NCI-H187 treated with DMSO at 0.1 percent for 48 hours (cell line): ENCODE results near the gene ERVW-1.
"Not testable (repeated sequence)": the region's sequence is repeated elsewhere in the genome, so short reads cannot be mapped to it uniquely, and the experiment has no call there.

Experiments
- DNase-seq: peaks from one replicate; lab custom pipeline; 2025; lab: John Stamatoyannopoulos, UW

ERVW-1 gene, protein sequence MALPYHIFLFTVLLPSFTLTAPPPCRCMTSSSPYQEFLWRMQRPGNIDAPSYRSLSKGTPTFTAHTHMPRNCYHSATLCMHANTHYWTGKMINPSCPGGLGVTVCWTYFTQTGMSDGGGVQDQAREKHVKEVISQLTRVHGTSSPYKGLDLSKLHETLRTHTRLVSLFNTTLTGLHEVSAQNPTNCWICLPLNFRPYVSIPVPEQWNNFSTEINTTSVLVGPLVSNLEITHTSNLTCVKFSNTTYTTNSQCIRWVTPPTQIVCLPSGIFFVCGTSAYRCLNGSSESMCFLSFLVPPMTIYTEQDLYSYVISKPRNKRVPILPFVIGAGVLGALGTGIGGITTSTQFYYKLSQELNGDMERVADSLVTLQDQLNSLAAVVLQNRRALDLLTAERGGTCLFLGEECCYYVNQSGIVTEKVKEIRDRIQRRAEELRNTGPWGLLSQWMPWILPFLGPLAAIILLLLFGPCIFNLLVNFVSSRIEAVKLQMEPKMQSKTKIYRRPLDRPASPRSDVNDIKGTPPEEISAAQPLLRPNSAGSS

DNA sequence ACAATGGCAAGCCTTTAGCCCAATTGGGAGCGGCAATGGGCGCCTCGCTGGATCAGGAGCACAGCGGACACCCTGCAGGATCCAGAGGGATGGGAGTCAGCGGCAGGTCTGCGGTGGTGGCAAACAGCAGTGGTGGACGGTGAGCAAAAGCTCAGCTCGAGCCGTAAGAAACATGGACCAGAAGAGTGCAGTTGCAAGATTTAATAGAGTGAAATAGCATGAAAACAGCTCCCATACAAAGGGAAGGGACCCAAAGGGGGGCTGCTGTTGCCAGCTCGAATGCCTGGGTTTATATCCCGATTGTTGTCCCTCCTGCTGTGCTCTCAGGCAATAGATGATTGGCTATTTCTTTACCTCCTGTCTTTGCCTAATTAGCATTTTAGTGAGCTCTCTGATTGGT is at the start of gene ERVW-1:
Gene ERVW-1, minus strand, starts transcription at position 266 of the 400 bp plus-strand sequence. CDS start 7,565 bp downstream, outside the sequence.
- DNase-seq: not testable (repeated sequence)

DNA sequence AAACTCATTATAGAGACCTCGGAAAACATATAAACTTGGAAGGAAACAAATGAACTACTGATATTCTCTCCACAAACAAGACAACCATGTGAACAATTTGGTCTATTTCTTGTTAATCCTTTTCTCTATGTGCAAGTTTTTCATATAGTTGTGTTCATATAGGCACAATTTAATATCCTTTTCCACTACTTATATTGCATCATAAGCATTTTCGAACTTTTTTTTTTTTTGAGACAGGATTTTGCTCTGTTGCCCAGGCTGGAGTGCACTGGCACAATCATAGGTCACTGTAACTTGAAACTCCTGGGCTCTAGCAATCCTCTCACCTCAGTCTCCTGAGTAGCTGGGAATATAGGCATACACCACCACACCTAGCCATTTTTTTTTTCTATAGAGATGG is 45.4 kb upstream of the ERVW-1 start:
- no peak for DNase-seq

DNA sequence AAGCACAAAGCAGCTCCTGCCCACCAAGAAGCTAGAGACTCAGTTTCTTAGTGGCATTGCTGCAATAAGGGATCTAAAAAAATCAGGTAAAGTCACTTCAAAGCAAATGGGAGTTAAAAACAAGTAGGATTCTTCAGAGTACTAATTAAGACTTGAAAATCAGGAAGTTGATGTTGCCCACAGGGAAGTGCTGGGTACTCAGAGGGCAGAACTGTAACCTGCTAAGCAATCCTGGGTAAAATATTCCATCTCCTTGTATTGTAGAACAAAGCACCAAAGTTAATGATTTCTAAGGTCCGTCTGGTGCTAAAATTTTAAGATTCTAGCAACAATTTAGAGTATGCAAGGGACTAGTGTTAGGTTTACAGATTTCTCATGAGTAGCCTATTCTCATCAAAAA is 42.3 kb upstream of the ERVW-1 start:
- no peak for DNase-seq

- no peak for DNase-seq
Observed at GRCh38 chr7:92517631-92518030, 39.9 kb upstream of the ERVW-1 start.

- DNase-seq: no peak
Observed at GRCh38 chr7:92513167-92513902, 35.6 kb upstream of the ERVW-1 start.

GRCh38 chr7:92508946-92509345 is 31.2 kb upstream of the ERVW-1 start:
- no peak for DNase-seq

GRCh38 chr7:92506363-92506762 is 28.6 kb upstream of the ERVW-1 start:
- DNase-seq: no peak

- no peak for DNase-seq
Observed at GRCh38 chr7:92504563-92504962, 26.8 kb upstream of the ERVW-1 start.

DNA sequence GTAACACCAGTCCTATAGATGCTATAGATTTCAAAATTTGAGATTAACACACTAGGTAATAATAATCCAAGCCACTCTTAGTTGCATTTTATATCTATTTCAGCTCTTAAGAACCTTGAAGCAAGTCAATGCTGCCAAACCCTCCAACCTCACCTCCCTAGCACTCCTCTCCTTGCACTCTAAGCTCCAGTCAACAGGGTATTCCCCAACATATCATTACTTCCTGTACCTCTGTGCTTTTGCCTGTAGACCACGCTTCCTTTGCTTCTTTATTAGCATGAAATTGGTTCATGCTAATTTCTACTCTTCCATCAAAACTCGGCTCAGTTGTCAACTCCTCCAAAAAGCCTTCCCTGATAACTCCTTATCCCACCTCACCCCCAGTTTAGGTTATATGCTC is 26.0 kb upstream of the ERVW-1 start:
- DNase-seq: no peak

DNA sequence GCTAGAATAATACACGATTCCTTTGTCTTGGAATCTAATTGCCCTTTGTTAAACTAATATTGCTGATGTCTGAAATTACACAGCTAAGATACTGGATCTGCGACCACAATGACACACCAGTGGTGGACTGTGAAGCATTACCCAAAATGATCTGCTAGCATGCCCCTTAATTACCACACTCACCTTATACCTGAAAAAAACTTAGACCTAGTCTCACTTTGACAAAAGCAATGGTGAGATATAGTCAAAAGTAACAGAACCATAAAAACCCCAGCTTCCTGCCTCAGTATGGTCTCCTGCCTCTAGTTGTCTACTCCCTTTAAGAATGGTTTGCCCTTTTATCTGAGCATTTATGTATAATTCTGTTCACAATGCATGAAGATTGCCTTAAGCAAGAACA is 20.8 kb upstream of the ERVW-1 start:
- no peak for DNase-seq

DNA sequence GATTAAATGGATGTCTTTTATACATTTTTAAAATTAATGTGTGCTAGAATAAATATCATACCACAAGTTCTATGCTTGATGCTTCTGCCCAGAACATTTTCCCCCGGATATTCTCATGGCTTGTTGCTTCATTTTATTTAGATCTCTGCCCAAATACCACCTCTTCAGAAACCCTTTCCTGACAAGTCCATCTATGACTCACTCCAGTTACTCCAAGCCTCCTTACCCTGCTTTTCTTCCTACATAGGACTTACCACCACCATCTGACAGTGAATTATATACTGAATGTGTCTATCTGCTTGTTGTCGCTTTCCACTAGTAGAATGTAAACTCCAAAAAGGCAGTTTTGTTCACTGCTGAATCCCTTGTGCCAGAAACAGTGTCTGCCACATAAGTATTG is 19.1 kb upstream of the ERVW-1 start:
- no peak for DNase-seq

DNA sequence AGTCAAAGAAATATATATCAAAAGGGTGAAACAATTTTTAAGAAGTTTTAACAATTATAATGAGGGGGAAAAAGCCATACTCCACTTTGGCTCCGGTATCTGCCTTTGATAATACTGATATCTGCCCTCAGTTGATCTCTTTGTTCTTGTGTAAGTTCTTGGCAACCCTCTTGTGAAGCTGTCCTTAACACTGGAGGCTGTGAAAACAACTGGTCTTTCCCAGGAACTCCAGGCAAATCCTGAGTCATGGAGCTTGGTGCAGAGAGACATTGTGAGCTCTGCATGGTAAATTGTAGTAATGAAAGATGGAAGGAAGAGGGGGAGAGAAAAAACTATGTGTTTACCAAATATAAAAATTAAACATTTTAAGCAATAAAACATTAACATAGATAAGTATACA is 11.9 kb upstream of the ERVW-1 start:
- no peak for DNase-seq

GRCh38 chr7:92487804-92488203 is 10.1 kb upstream of the ERVW-1 start:
- no peak for DNase-seq

GRCh38 chr7:92485974-92486373 is 8.2 kb upstream of the ERVW-1 start:
- no peak for DNase-seq

GRCh38 chr7:92485267-92485892 is 7.6 kb upstream of the ERVW-1 start:
- no peak for DNase-seq

DNA sequence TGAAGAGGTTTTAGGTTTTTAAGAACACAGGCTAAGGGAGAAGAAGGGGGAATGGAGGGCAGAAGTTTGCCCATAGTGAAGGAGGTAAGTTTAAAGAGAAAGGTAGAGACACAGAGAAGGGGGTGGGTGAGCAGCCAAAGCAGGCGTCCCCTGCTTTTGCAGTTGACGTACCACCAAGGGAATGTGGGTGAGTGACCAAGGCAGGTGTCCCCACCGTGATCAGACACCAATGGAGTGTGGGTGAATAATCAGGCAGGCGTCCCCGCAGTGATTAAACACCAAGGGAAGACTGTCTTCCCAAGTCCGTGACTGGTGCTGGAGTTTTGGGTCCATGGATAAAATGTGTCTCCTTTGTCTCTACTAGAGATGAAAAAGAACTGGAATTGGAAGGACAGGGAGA is 6.5 kb upstream of the ERVW-1 start:
- not testable (repeated sequence) for DNase-seq

DNA sequence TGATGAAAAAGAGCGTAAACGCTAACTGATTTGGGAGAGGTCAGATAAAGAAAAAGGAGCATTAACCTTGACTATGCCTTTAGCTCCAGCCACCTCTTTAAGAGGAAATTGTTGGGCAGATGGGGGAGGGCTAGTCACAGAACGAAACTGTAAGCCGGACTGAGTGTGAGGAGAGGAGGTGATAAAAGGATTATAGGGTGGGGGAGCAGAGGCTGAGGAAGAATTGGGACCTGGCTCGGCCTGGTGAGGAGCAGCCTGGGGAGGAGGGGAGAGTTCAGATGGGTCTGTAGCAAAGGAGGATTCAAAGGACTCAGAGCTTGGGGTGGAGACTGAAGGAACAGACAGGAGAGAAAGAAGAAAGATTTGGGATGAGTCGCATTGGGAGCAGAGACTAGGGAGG is 5.9 kb upstream of the ERVW-1 start:
- not testable (repeated sequence) for DNase-seq

DNA sequence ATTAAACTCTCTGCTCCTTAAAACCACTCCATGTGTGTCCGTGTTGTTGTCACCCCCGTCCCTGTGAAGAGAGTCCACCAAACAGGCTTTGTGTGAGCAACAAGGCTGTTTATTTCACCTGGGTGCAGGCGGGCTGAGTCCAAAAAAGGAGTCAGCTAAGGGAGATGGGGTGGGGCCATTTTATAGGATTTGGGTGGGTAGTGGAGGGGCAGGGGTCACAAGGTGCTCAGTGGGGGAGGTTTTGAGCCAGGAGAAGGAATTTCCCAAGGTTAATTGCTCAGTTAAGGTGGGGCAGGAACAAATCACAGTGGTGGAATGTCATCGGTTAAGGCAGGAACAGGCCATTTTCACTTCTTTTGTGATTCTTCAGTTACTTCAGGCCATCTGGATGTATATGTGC is 1.4 kb upstream of the ERVW-1 start:
- DNase-seq: not testable (repeated sequence)

DNA sequence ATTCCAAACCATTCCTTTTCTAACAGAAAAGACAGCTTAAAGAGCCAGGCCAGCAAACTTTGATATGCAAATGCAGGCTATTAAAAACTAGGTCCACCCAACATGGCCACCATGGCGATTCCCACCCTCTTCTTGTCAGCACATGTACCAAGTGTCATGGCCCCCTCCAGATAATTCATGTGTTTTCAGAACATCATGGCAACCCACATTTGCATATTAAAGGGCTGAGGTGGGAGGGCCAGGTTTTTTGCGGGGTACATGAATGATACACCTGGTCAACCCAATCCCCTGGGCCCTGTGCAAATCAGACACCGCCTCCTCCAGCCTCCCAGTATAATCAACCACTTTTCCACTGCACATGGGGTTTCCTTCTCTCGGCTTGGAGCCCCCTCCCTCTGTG is 965 bp upstream of the ERVW-1 start:
- no peak for DNase-seq

- no peak for DNase-seq
Observed at GRCh38 chr7:92478095-92478494, 349 bp upstream of the ERVW-1 start.

DNA sequence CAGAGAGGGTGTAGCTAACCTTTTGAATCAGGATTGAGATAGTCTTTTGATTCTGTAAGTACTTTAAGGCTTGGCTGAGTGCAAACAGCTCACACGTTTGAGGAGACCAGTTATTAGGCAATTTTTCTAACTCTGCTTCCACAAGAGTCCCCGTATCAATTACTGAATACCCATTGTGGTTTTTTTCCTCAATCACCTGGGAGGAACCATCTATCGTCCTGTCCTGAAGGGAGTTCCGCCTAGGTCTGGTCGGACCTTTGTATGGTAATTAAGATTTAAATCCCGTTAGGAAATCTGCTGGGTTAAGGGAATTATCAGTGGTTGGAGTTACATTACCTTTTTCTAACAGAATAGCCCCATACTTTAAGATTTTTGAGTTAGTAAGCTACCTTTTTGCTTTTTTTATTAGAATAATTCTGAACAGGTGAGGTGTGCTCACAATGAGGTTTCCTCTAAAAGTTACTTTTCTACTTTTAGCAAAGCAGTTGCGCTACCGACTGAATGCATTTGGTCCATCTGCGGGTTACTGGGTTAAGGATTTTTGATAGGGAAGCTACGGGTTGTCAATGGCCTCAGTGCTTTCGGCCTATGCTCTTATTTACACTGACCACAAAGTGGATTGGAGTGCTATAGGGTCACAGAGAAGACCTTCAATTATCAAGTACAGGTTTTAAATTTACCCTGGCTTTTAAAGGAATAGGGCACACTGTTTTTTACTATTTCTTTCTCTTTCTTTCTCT is 1.7 kb downstream of the ERVW-1 start:
- DNase-seq: not testable (repeated sequence)

GRCh38 chr7:92475261-92475770 is 2.4 kb downstream of the ERVW-1 start:
- DNase-seq: not testable (repeated sequence)
